ENCODE results near the gene MFSD2B.
"Not testable (repeated sequence)": the region's sequence is repeated elsewhere in the genome, so short reads cannot be mapped to it uniquely, and the experiment has no call there.

Gene MFSD2B

GRCh38 chr2:24040511-24040910 lies 30.6 kb downstream of the MFSD2B start:
- H3K79me2 ChIP-seq (ENCODE audit: insufficient read depth, low read depth), result peaks cover 8% of the 10 kb centered on the region; the same call in 1 of the 2 replicates
- no peak overlapping the region for H3K9ac ChIP-seq
- no peak overlapping the region for H3K27ac ChIP-seq
- no peak for TF ChIP-seq CTCF (conservative IDR thresholded peaks at IDR 0.05; ENCODE audit: low read depth, low read length)
- no peak overlapping the region for H3K4me3 ChIP-seq (IDR thresholded peaks at IDR 0.05; ENCODE audit: insufficient read depth, low read depth, low read length)
- H3K4me2 ChIP-seq, result no peak overlapping the region
- no peaks in the 10 kb centered on the region for H3K4me1 ChIP-seq (ENCODE audit: low read depth, poor library complexity, severe bottlenecking)
- H4K20me1 ChIP-seq (ENCODE audit: insufficient read depth), result no peaks in the 10 kb centered on the region
- no peaks in the 10 kb centered on the region; the same call in 1 of the 2 replicates for H3K36me3 ChIP-seq (ENCODE audit: insufficient read depth)
- no peak overlapping the region for H2AFZ ChIP-seq (ENCODE audit: low read depth)
- no peaks in the 10 kb centered on the region for H3K27me3 ChIP-seq (ENCODE audit: insufficient read depth, low read depth)

GRCh38 chr2:24043133-24043532 lies 33.2 kb downstream of the MFSD2B start:
- H3K36me3 ChIP-seq (ENCODE audit: insufficient read depth); H3K4me3 ChIP-seq (IDR thresholded peaks at IDR 0.05; ENCODE audit: insufficient read depth, low read depth, low read length); H3K4me2 ChIP-seq; H3K9ac ChIP-seq; H4K20me1 ChIP-seq (ENCODE audit: insufficient read depth); H3K27me3 ChIP-seq (ENCODE audit: insufficient read depth, low read depth); H2AFZ ChIP-seq (ENCODE audit: low read depth); H3K79me2 ChIP-seq (ENCODE audit: insufficient read depth, low read depth); H3K27ac ChIP-seq: not testable (repeated sequence)
- H3K4me1 ChIP-seq (ENCODE audit: low read depth, poor library complexity, severe bottlenecking), result peaks cover 14% of the 10 kb centered on the region

- no peaks in the 10 kb centered on the region for H3K36me3 ChIP-seq (ENCODE audit: insufficient read depth)
- no peak overlapping the region for H2AFZ ChIP-seq (ENCODE audit: low read depth)
- peaks cover 14% of the 10 kb centered on the region for H3K4me1 ChIP-seq (ENCODE audit: low read depth, poor library complexity, severe bottlenecking)
- no peak overlapping the region for H3K27ac ChIP-seq
- H3K27me3 ChIP-seq (ENCODE audit: insufficient read depth, low read depth), result no peaks in the 10 kb centered on the region
- TF ChIP-seq CTCF (conservative IDR thresholded peaks at IDR 0.05; ENCODE audit: low read depth, low read length), result no peak
- peak overlapping the region; percentile 56 for H3K4me2 ChIP-seq
- H3K79me2 ChIP-seq (ENCODE audit: insufficient read depth, low read depth), result no peaks in the 10 kb centered on the region
- H3K4me3 ChIP-seq (IDR thresholded peaks at IDR 0.05; ENCODE audit: insufficient read depth, low read depth, low read length), result no peak overlapping the region
- no peaks in the 10 kb centered on the region for H4K20me1 ChIP-seq (ENCODE audit: insufficient read depth)
- H3K9ac ChIP-seq, result no peak overlapping the region
Observed at GRCh38 chr2:24045511-24046508, 35.9 kb downstream of the MFSD2B start.

- peak overlapping the region; percentile 56 for H3K4me2 ChIP-seq
- no peak for TF ChIP-seq CTCF (conservative IDR thresholded peaks at IDR 0.05; ENCODE audit: low read depth, low read length)
- H3K79me2 ChIP-seq (ENCODE audit: insufficient read depth, low read depth), result no peaks in the 10 kb centered on the region
- no peak overlapping the region for H3K27ac ChIP-seq
- H3K9ac ChIP-seq, result peak overlapping the region; percentile 36; the same call in 1 of the 2 replicates
- peaks cover 14% of the 10 kb centered on the region for H3K4me1 ChIP-seq (ENCODE audit: low read depth, poor library complexity, severe bottlenecking)
- H4K20me1 ChIP-seq (ENCODE audit: insufficient read depth), result no peaks in the 10 kb centered on the region
- no peaks in the 10 kb centered on the region for H3K36me3 ChIP-seq (ENCODE audit: insufficient read depth)
- H2AFZ ChIP-seq (ENCODE audit: low read depth), result peak overlapping the region; percentile 57
- peak overlapping the region; percentile 87 for H3K4me3 ChIP-seq (IDR thresholded peaks at IDR 0.05; ENCODE audit: insufficient read depth, low read depth, low read length)
- H3K27me3 ChIP-seq (ENCODE audit: insufficient read depth, low read depth), result no peaks in the 10 kb centered on the region
Observed at GRCh38 chr2:24046599-24046929, 36.7 kb downstream of the MFSD2B start.
